K562 (cell line): ENCODE data around the gene LMNA. TPM values are rescaled to one million over a fixed set of nuclear protein-coding genes. Genes with fewer than 3 reads are reported as not detected.

Experiments
- ARID1B ChIP-seq: fragments of 450-650 bp; IDR thresholded peaks from 2 replicates; pipeline ENCODE4 v1.6.1; 2016; ENCODE audit warnings: antibody characterized with exemption, mild to moderate bottlenecking, inconsistent platforms
- ESRRB ChIP-seq: fragments of 250-450 bp; sonication (Bioruptor Pico); IDR thresholded peaks from 2 replicates; pipeline ENCODE4 v1.5.0; 2020; ENCODE audit warnings: mild to moderate bottlenecking, moderate library complexity, borderline replicate concordance
- ETV1 ChIP-seq: fragments of 450-650 bp; conservative IDR thresholded peaks from 2 replicates; pipeline ENCODE4 v1.6.1; 2016; ENCODE audit warnings: missing genetic modification characterization, control low read depth, low read depth, missing compliant biosample characterization
- MYC ChIP-seq, 2 experiments: fragments of 250-450 bp in 1 of 2; sonication (Bioruptor Pico) in 1 of 2; IDR thresholded peaks; 2 replicates each; pipeline versions ENCODE4 v1.5.1 to v1.6.1; 2012 to 2021; ENCODE audit warnings: low read depth in 2 of 2, borderline replicate concordance in 1 of 2, improper control_type of control experiment in 1 of 2, low read length in 1 of 2, mild to moderate bottlenecking in 1 of 2, moderate library complexity in 1 of 2
- NCOA6 ChIP-seq: fragments of 450-650 bp; IDR thresholded peaks from 2 replicates; pipeline ENCODE4 v1.6.1; 2017; ENCODE audit warnings: mild to moderate bottlenecking
- NUFIP1 ChIP-seq: fragments of 450-650 bp; IDR thresholded peaks from 2 replicates; pipeline ENCODE4 v1.6.1; 2018; ENCODE audit not compliant: partially characterized antibody
- PHB2 ChIP-seq: fragments of 450-650 bp; IDR thresholded peaks from 2 replicates; pipeline ENCODE4 v1.6.1; 2017; ENCODE audit warnings: low read depth
- PHF20 ChIP-seq: fragments of 450-650 bp; IDR thresholded peaks from 2 replicates; pipeline ENCODE4 v1.6.1; 2018; ENCODE audit not compliant: partially characterized antibody
- RFX7 ChIP-seq: fragments of 250-450 bp; sonication (Bioruptor Pico); IDR thresholded peaks from 2 replicates; pipeline ENCODE4 v1.5.1; 2021; ENCODE audit warnings: mild to moderate bottlenecking
- SMAD1 ChIP-seq: fragments of 150-350 bp; IDR thresholded peaks from 2 replicates; pipeline ENCODE4 v1.6.1; 2014; ENCODE audit warnings: low read length, low read depth; ENCODE audit not compliant: partially characterized antibody
- TAL1 ChIP-seq: fragments of 450-650 bp; IDR thresholded peaks from 2 replicates; pipeline ENCODE4 v1.6.1; 2016; ENCODE audit warnings: mild to moderate bottlenecking
- TFAM ChIP-seq: fragments of 250-450 bp; sonication (Bioruptor Pico); conservative IDR thresholded peaks from 2 replicates; pipeline ENCODE4 v1.5.0; 2021; ENCODE audit warnings: mild to moderate bottlenecking, moderate library complexity
- TGIF2 ChIP-seq: sonication (generic); formaldehyde crosslinking; IDR thresholded peaks from 2 replicates; pipeline ENCODE4 v1.8.1; 2022; ENCODE audit warnings: mild to moderate bottlenecking, missing genetic modification reagents, moderate library complexity
- ZFP30 ChIP-seq: fragments of 250-450 bp; sonication (Bioruptor Pico); IDR thresholded peaks from 2 replicates; pipeline ENCODE4 v1.8.0; 2022; ENCODE audit warnings: moderate library complexity, mild to moderate bottlenecking, inconsistent platforms, borderline replicate concordance
- ZFP91 ChIP-seq: sonication (generic); formaldehyde crosslinking; IDR thresholded peaks from 2 replicates; pipeline ENCODE4 v1.8.0; 2022; ENCODE audit warnings: mild to moderate bottlenecking, missing genetic modification reagents
- ZNF253 ChIP-seq: fragments of 250-450 bp; sonication (Bioruptor Pico); conservative IDR thresholded peaks from 2 replicates; pipeline ENCODE4 v1.6.1; 2021; ENCODE audit warnings: mild to moderate bottlenecking
- ZNF507 ChIP-seq: conservative IDR thresholded peaks from 2 replicates; pipeline ENCODE4 v1.6.1; 2017; ENCODE audit warnings: missing genetic modification characterization, missing compliant biosample characterization
- ZNF57 ChIP-seq: fragments of 450-650 bp; formaldehyde crosslinking; IDR thresholded peaks from 2 replicates; pipeline ENCODE4 v1.4.0; 2020; ENCODE audit warnings: mild to moderate bottlenecking, moderate library complexity
- ZNF79 ChIP-seq: fragments of 250-450 bp; sonication (Bioruptor Pico); IDR thresholded peaks from 2 replicates; pipeline ENCODE4 v1.4.0; 2020; ENCODE audit warnings: low read depth, mild to moderate bottlenecking, moderate library complexity
- polyA plus RNA-seq, 8 experiments: library from polyadenylated mRNA; depleted of rRNA in 4 of 8; stranded (reverse) in 5 of 8; unstranded in 3 of 8; fragments of >200 nt; fragmentation: Nextera tagmentation in 2 of 8; fragmentation: Illumina TruSeq in 1 of 8; extraction: Ambion mirVana in 2 of 8; extraction: Trizol in 1 of 8; gene quantifications; 2 replicates each; pipeline versions ENCODE4 v1.2.1 to v1.2.3, GENCODE V29; 2011 to 2014; ENCODE audit warnings: inconsistent platforms in 1 of 8, missing spikeins in 1 of 8
- total RNA-seq, 7 experiments: library from RNA; depleted of rRNA in 6 of 7; stranded (reverse); fragments of >200 nt in 6 of 7; fragmentation: Illumina TruSeq in 2 of 7; extraction: Trizol in 2 of 7; gene quantifications; 2 replicates each; pipeline versions ENCODE4 v1.2.1 to v1.2.3, GENCODE V29; 2011 to 2021; ENCODE audit warnings: low replicate concordance in 1 of 7
- TF ChIP-seq, protein P1 (sequence below): fragments of 450-650 bp; IDR thresholded peaks from 2 replicates; pipeline ENCODE4 v1.7.0; 2016; ENCODE audit warnings: borderline replicate concordance
- TF ChIP-seq, protein P2 (sequence below): sonication (generic); formaldehyde crosslinking; IDR thresholded peaks from 2 replicates; pipeline ENCODE4 v1.8.0; 2022; ENCODE audit warnings: mild to moderate bottlenecking, missing genetic modification reagents, borderline replicate concordance

LMNA gene
- total and polyA plus RNA-seq, 9 of the 15 experiments (the other 6 are each of a cell fraction or from before 2014, with no cell fraction given): 1.00 to 347 (median 88.2) TPM

- no peak for TF ChIP-seq ZNF57 (CRISPR knock-in tag)
- TF ChIP-seq PHB2: no peak
- TF ChIP-seq ETV1 (tag): no peak
- TF ChIP-seq NCOA6: no peak
- TF ChIP-seq ESRRB (CRISPR knock-in tag): no peak
- no peak for TF ChIP-seq ZFP30
- TF ChIP-seq NUFIP1: no peak
- TF ChIP-seq, protein P1, sequence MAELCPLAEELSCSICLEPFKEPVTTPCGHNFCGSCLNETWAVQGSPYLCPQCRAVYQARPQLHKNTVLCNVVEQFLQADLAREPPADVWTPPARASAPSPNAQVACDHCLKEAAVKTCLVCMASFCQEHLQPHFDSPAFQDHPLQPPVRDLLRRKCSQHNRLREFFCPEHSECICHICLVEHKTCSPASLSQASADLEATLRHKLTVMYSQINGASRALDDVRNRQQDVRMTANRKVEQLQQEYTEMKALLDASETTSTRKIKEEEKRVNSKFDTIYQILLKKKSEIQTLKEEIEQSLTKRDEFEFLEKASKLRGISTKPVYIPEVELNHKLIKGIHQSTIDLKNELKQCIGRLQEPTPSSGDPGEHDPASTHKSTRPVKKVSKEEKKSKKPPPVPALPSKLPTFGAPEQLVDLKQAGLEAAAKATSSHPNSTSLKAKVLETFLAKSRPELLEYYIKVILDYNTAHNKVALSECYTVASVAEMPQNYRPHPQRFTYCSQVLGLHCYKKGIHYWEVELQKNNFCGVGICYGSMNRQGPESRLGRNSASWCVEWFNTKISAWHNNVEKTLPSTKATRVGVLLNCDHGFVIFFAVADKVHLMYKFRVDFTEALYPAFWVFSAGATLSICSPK: no peak
- TF ChIP-seq MYC (IDR thresholded peaks at IDR 0.05; ENCODE audit: low read depth, low read length): peak; percentile 71
- TF ChIP-seq MYC (CRISPR knock-in tag; IDR thresholded peaks at IDR 0.05; ENCODE audit: borderline replicate concordance, low read depth): no peak
- TF ChIP-seq TAL1: no peak; the same call in 1 of the 2 replicates
- TF ChIP-seq SMAD1: peak; percentile 94
- TF ChIP-seq ZFP91 (CRISPR knock-in tag): no peak
- no peak for TF ChIP-seq ZNF253 (CRISPR knock-in tag)
- no peak for TF ChIP-seq PHF20
- TF ChIP-seq TFAM: no peak
- TF ChIP-seq, protein P2, sequence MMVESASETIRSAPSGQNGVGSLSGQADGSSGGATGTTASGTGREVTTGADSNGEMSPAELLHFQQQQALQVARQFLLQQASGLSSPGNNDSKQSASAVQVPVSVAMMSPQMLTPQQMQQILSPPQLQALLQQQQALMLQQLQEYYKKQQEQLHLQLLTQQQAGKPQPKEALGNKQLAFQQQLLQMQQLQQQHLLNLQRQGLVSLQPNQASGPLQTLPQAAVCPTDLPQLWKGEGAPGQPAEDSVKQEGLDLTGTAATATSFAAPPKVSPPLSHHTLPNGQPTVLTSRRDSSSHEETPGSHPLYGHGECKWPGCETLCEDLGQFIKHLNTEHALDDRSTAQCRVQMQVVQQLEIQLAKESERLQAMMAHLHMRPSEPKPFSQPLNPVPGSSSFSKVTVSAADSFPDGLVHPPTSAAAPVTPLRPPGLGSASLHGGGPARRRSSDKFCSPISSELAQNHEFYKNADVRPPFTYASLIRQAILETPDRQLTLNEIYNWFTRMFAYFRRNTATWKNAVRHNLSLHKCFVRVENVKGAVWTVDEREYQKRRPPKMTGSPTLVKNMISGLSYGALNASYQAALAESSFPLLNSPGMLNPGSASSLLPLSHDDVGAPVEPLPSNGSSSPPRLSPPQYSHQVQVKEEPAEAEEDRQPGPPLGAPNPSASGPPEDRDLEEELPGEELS (CRISPR knock-in tag): no peak
- TF ChIP-seq ZNF79 (CRISPR knock-in tag): no peak
- TF ChIP-seq TGIF2 (CRISPR knock-in tag): no peak
- no peak for TF ChIP-seq ZNF507
- no peak for TF ChIP-seq RFX7
- TF ChIP-seq ARID1B: peak; percentile 80
Measured at GRCh38 chr1:156123356-156124196, 9.1 kb downstream of the LMNA start (continued).
